BJ (cell line): Measurements from ENCODE around the gene TTYH1. TPM values are rescaled to one million over a fixed set of nuclear protein-coding genes. Genes with fewer than 3 reads are reported as not detected.
"Not testable (repeated sequence)": the region's sequence is repeated elsewhere in the genome, so short reads cannot be mapped to it uniquely, and the experiment has no call there.

ENCODE experiments used
- CTCF ChIA-PET: fragments of 350-600 bp; formaldehyde crosslinking; extraction: SDS; loops from one replicate; lab custom pipeline; 2021; ENCODE audit warnings: antibody characterized with exemption, inconsistent platforms; lab: Yijun Ruan, JAX
- POLR2A ChIA-PET: fragments of 300-600 bp; sonication (Branson Sonifier 250); formaldehyde crosslinking; extraction: SDS; loops from one replicate; lab custom pipeline; 2021; ENCODE audit warnings: antibody characterized with exemption; lab: Charles Lee
- DNase-seq: peaks from one replicate; pipeline ENCODE4 v3.0.0-alpha.2; 2011; ENCODE audit warnings: low read depth
- H3K27me3 ChIP-seq: 2 replicates; pipeline ENCODE4 v1.6.0; 2011; ENCODE audit warnings: low read length; ENCODE audit not compliant: control insufficient read depth, insufficient read depth
- H3K36me3 ChIP-seq: 2 replicates; pipeline ENCODE4 v1.5.1; 2011; ENCODE audit warnings: low read length; ENCODE audit not compliant: control insufficient read depth, insufficient read depth
- H3K4me3 ChIP-seq: 2 replicates; pipeline ENCODE4 v1.5.1; 2011; ENCODE audit warnings: low read depth, mild to moderate bottlenecking, control low read depth, low read length
- CTCF ChIP-seq: IDR thresholded peaks from 2 replicates; pipeline ENCODE4 v1.5.1; 2011; ENCODE audit warnings: low read depth, mild to moderate bottlenecking, control low read depth, inconsistent platforms, low read length, moderate library complexity; ENCODE audit not compliant: insufficient read depth
- polyA plus RNA-seq: library from polyadenylated mRNA; depleted of rRNA; stranded (reverse); fragments of >200 nt; gene quantifications from 2 replicates; pipeline ENCODE4 v1.2.3, GENCODE V29; 2011

TTYH1 gene
- polyA plus RNA-seq, 1 experiment, result not detected

- H3K27me3 ChIP-seq, result no peaks in the 10 kb centered on the region
- no peak for TF ChIP-seq CTCF
- CTCF ChIA-PET, result no interaction called here
- peaks cover 20% of the 10 kb centered on the region for H3K36me3 ChIP-seq
- peak overlapping the region; percentile 63 for H3K4me3 ChIP-seq
- DNase-seq, result no peak
- POLR2A ChIA-PET, result no interaction called here
Measured at GRCh38 chr19:54464630-54465425, 49.6 kb downstream of the TTYH1 start.

GRCh38 chr19:54465426-54466109 is 50.3 kb downstream of the TTYH1 start:
- no peak for TF ChIP-seq CTCF
- H3K36me3 ChIP-seq, result peaks cover 16% of the 10 kb centered on the region
- no peak for DNase-seq
- H3K4me3 ChIP-seq, result no peak overlapping the region
- no peaks in the 10 kb centered on the region for H3K27me3 ChIP-seq
- POLR2A ChIA-PET, result no interaction called here
- CTCF ChIA-PET, result interaction anchor here (0.7 kb wide), 1 partner anchor 17 kb away, joined by 3 read pairs; the partner anchor contains the start of gene LENG8

GRCh38 chr19:54466110-54466480 is 50.8 kb downstream of the TTYH1 start:
- DNase-seq, H3K4me3 ChIP-seq, POLR2A ChIA-PET, H3K27me3 ChIP-seq: not testable (repeated sequence)
- H3K36me3 ChIP-seq, result peaks cover 12% of the 10 kb centered on the region
- CTCF ChIA-PET, result interaction anchor here (0.7 kb wide), 2 partner anchors 13 to 17 kb away, joined by 3 to 4 read pairs; partner anchors contain the start of gene LENG8

DNA sequence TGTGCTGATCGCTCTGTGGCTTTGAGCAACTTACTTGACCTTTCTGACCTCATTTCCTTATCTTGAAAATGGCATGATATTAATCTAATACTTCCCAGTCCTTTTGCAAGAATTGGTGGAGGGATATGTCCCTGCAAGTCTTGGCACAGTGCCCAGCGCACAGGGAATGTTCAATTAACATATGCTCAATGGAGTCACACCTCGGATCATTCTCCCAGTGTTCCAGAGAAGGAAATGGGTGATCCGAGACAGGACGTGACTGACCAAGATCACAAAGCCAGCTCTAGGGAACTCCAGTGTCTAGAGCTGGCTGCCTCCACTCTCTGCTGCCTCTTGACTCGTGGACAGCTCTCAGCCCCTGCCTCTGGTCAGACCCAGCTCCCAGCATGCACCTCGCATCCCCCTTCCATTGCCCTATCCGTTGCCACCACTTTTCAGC is 54.3 kb downstream of the TTYH1 start:
- Histone ChIP-seq H3K27me3 (no peaks in the 10 kb centered on the region), H3K4me3 (no peak overlapping the region), H3K36me3 (peaks cover 5% of the 10 kb centered on the region)
- CTCF ChIA-PET, result interaction anchor here (1.1 kb wide), 1 partner anchor 11 kb away, joined by 3 read pairs; no protein-coding TSS in a partner anchor
- no peak for TF ChIP-seq CTCF
- no peak for DNase-seq
- POLR2A ChIA-PET, result no interaction called here

- Histone ChIP-seq H3K4me3 (no peak overlapping the region), H3K27me3 (no peaks in the 10 kb centered on the region), H3K36me3 (peaks cover 5% of the 10 kb centered on the region)
- DNase-seq, result no peak
- ChIA-PET CTCF (no interaction called here), POLR2A (no interaction called here)
- TF ChIP-seq CTCF, result no peak
Measured at GRCh38 chr19:54470276-54470887, 55.1 kb downstream of the TTYH1 start.
